Activated T-cell treated with anti-CD3 and anti-CD28 coated beads, Interleukin-2, amount 50 U/mL, for 1 hour (primary cell): Measurements from ENCODE around the gene TRAK2.
"Not testable (repeated sequence)": the region's sequence is repeated elsewhere in the genome, so short reads cannot be mapped to it uniquely, and the experiment has no call there.

Source experiments
- DNase-seq: peaks from one replicate; pipeline ENCODE4 v3.0.0-alpha.2; 2020

TRAK2 gene

GRCh38 chr2:201451292-201452057 lies at the start of gene TRAK2, which contains the start of gene STRADB:
Gene TRAK2 (minus strand): TSS chr2:201451458. CDS start chr2:201420507, 30,951 bp downstream.
Gene STRADB (plus strand): TSS chr2:201451740. CDS start chr2:201454841, 3,101 bp downstream.
- peak; percentile 94 for DNase-seq

- DNase-seq: no peak
Measured at GRCh38 chr2:201500534-201500933, 49.3 kb upstream of the TRAK2 start.

GRCh38 chr2:201496785-201497184 lies 45.5 kb upstream of the TRAK2 start:
- no peak for DNase-seq

- no peak for DNase-seq
Measured at GRCh38 chr2:201490291-201490690, 39.0 kb upstream of the TRAK2 start.

- no peak for DNase-seq
Measured at GRCh38 chr2:201484805-201485204, 33.5 kb upstream of the TRAK2 start.

- not testable (repeated sequence) for DNase-seq
Measured at GRCh38 chr2:201483758-201484157, 32.5 kb upstream of the TRAK2 start.

- no peak for DNase-seq
Measured at GRCh38 chr2:201483342-201483741, 32.1 kb upstream of the TRAK2 start.

DNA sequence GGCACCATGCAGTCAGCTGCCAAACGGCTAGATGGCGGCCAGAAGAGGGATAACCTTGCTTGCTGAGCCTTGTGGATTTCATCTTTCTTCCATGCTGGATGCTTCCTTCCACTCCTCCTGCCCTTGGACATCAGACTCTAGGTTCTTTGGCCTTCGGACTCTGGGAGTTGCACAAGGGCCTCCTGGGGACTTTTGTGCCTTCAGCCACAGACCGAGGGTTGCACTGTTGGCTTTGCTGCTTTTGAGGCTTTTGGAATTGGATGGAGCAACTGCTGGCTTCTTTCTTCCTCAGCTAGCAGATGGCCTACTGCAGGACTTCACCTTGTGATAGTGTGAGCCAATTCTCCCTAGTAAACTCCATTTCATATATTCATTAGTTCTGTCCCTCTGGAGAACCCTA lies 31.3 kb upstream of the TRAK2 start:
- DNase-seq: no peak

DNA sequence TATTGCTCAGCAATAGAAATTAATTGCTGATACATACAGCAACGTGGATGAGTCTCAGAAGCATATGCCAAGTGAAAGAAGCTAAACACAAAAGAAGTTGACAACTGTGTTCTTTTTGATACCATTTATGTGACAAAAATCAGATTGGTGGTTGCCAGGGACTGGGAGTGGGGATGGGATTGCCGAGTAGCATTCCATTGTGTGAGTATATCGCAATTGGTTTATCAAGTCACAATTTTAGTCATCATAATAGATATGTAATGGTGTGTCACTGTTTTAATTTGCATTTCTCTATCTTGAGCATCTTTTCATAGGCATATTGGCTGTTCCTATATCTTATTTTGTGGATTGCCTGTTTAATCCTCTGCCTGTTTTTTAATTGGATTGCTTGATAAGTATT lies 21.2 kb upstream of the TRAK2 start:
- no peak for DNase-seq

GRCh38 chr2:201471732-201472393 lies 20.6 kb upstream of the TRAK2 start:
- DNase-seq: no peak

DNA sequence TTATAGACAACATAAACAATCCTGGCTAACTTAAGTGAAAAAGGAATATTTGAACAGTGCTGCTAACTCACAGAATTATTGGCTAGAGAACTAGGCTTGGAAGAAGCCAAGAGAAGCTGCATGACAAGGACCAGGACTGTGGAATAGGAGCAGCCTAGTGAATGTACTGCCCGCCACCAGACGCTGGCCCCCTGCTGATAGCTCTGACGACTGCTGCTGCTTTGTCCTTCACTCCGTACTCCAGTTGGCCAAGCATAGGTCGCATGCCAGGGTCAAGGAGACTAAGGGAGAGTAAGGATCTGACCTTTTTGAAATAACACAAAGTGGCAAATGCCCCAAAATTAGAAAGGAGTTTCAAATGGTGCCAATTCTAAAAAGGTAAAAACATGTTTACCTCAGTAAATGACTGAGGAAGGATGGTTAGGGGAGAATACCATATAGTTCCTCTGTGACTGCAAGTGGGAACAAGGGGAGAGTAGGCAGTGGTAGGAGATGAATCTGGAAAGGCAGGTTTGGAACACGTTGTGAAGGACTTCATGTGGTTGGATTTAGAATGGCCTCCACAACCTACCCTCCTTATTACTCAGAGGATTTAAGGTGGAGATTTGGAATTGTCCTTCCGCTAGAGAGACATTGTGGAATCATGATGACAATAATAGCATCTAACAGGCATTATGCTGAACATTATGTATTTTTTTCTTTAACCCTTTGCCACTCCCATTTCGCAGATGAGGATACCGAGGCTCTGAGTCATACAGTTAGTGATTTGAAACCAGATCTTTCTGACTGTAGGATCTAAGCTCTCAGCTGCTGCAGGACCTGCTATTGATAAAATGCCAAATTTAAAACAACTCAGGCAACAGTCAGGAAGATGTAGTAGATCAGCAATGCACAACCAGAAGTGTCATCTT lies 19.8 kb upstream of the TRAK2 start:
- DNase-seq: no peak

- no peak for DNase-seq
Measured at GRCh38 chr2:201467666-201468065, 16.4 kb upstream of the TRAK2 start.

DNA sequence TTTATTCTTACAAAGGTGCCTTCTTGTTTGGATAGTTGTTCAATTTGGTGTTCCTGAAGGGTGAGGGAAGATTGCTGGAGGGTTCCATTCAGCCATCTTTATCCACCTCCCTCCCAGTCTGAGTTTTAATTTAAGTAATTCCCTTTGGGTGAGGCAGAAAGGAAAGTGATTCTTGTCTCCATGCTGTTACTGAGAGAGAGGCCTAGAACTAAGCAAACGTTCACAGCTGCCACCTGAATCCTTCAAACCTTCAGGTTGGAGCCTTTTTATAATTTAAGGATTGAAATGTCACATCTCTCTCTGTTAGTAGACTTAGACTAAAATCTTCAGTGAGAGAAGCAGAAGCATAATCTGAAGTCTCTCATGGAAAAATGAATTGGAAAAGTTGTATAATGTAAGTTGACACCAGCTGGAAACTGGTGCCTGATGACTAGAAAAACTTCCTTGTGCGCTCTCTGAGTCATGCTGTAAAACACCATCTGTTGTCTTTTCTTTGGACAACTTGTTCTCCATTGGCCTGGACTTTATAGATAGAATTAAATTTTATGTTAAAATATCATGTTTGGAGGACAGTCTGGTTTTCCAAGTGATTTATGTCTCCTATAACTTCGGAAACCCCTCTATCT lies 14.9 kb upstream of the TRAK2 start:
- no peak for DNase-seq

DNA sequence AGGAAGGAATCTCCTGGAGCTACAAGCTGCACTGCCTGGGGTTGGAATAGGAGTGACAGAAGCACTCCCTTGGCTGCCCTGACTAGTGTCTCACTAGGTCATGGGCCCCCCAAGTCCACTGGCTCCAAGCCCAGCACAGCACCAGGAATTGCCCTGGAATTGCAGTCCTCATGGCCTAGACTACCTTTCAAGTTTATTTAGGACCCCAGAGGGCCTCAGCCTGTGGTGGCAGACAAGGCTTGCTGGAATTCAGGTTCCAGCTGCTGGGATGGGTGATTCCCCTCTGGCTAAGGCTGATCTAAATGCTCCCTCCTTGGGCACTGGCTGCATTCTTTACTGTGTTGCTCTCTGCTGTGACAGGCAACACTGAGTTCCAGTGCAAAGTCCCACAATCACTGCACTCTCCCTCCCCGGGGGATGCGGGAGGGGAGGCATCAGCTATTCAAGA lies 14.3 kb upstream of the TRAK2 start:
- no peak for DNase-seq

DNA sequence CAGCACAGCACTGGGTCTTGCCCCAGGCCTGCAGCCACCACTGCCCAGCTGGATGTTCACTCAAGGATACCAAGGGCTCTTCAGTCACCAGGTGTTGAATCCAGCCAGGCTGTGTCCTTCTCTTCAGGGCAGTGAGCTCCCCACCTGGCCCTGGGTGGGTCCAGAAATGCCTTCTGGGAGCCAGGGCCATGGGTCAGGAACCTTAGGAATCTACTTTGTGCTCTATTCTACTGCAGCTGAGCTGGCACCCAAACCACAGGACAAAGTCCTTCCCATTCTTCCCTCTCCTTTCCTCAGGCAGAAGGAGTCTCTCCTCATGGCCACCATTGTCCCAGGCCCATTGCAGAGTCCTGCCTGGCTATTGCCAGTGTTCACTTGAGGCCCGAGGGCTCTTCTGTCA lies 13.3 kb upstream of the TRAK2 start:
- DNase-seq: no peak

DNA sequence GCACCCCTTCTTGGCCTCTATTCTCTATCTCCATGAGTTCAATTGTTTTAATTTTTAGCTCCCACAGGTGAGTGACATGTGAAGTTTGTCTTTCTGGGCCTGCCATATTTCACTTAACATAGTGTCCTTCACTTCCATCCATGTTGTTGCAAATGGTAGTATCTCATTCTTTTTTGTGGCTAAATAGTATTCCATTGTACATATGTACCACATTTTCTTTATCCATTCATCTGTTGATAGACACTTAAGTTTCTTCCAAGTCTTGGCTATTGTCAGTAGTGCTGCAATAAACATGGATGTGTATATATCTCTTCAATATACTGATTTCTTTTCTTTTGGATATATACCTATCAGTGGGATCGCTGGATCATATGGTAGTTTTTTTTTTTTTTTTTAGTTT lies 9.3 kb upstream of the TRAK2 start:
- no peak for DNase-seq

- DNase-seq: no peak
Measured at GRCh38 chr2:201458381-201458780, 7.1 kb upstream of the TRAK2 start.

DNA sequence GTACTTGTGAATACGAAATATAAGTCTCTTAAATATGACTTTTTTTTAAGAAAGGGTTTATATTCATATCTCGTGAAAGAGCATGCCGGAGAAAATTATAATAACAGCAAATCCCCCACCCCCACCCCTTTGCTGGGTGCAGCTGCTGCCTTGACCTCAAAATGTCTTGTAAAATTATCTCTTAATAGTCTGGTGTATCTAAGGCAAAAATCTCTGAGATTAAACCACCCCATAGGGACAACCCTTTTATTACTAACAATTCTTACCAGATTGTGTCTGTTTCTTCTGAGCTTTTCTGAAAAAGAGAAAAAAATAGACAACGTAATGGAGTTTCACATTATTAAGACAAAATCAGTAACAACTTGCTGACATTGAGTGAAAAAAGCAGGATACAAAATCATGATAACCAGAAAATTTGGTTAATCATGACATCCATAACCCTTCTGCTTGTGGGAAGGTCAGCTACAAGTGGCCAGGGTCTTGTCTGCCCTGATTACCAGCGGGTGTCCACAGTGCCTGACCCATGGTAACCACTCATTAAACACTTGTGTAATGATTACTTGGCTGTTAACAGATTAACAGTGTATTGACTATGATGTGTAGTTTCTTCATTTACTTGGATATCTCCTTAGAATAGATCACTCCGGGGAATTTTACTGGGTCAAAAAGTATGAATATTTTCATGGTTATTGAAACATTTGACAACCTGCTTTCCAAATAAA lies 1.8 kb upstream of the TRAK2 start:
- no peak for DNase-seq

- no peak for DNase-seq
Measured at GRCh38 chr2:201452058-201452921, 1.0 kb upstream of the TRAK2 start.

DNA sequence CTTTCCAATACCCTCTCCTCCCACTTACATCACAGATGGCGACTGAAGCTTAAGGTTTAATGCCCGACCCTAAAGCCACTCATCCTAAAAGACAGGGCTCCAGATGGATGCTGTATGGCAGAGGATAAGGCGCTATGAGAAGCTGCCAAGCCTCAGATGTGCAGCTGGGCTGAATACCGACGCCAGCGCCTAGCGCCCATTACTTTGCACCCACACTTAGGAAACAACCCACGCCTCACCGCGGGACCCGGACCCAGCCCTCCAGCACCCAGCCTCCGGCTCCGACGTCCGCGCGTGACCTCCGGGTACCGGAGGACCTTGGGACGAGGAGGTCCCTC lies 335 bp downstream of the TRAK2 start:
- DNase-seq: no peak

- DNase-seq: no peak
Measured at GRCh38 chr2:201448701-201449100, 2.6 kb downstream of the TRAK2 start.
